Astrocyte (in vitro differentiated cells and primary cell): ENCODE measurements around the gene SPSB3.

Source experiments
- CTCF ChIP-seq: IDR thresholded peaks from 2 replicates; pipeline ENCODE4 v1.5.1; 2011; ENCODE audit warnings: low read depth, mild to moderate bottlenecking, inconsistent platforms, low read length, moderate library complexity; ENCODE audit not compliant: insufficient read depth
- EZH2 ChIP-seq: IDR thresholded peaks from 2 replicates; pipeline ENCODE4 v1.6.1; 2012; ENCODE audit warnings: mild to moderate bottlenecking, low read length, inconsistent platforms; ENCODE audit not compliant: insufficient read depth

- TF ChIP-seq CTCF: no peak
- TF ChIP-seq EZH2: no peak
These were observed 34.3 kb upstream of the SPSB3 start for GRCh38 chr16:1816396-1817275.
